Measurements from ENCODE around the gene TMEM178B.

The TMEM178B gene

GRCh38 chr7:141418066-141418465 lies 344.2 kb downstream of the TMEM178B start:
- no peak for TF ChIP-seq CTCF (IDR thresholded peaks at IDR 0.05; ENCODE audit: low read depth, low read length)

GRCh38 chr7:141421306-141421705 lies 347.4 kb downstream of the TMEM178B start:
- TF ChIP-seq CTCF (IDR thresholded peaks at IDR 0.05; ENCODE audit: low read depth, low read length) = no peak
- H3K4me3 ChIP-seq (ENCODE audit: low read depth, low read length) = no peak overlapping the region

More at GRCh38 chr7:141418066-141418465, 344.2 kb downstream of the TMEM178B start:
- no peak overlapping the region for H3K4me3 ChIP-seq (ENCODE audit: low read depth, low read length)

- H3K4me3 ChIP-seq (ENCODE audit: low read depth, low read length) = no peak overlapping the region
- no peak for TF ChIP-seq CTCF (IDR thresholded peaks at IDR 0.05; ENCODE audit: low read depth, low read length)
Measured at GRCh38 chr7:141427134-141427533, 353.3 kb downstream of the TMEM178B start.

GRCh38 chr7:141430455-141431139 lies 356.7 kb downstream of the TMEM178B start:
- no peak overlapping the region for H3K4me3 ChIP-seq (ENCODE audit: low read depth, low read length)
- TF ChIP-seq CTCF (IDR thresholded peaks at IDR 0.05; ENCODE audit: low read depth, low read length) = no peak

GRCh38 chr7:141431140-141431479 lies 357.2 kb downstream of the TMEM178B start:
- no peak overlapping the region for H3K4me3 ChIP-seq (ENCODE audit: low read depth, low read length)
- no peak for TF ChIP-seq CTCF (IDR thresholded peaks at IDR 0.05; ENCODE audit: low read depth, low read length)

- H3K4me3 ChIP-seq (ENCODE audit: low read depth, low read length) = no peak overlapping the region
- no peak for TF ChIP-seq CTCF (IDR thresholded peaks at IDR 0.05; ENCODE audit: low read depth, low read length)
Measured at GRCh38 chr7:141431711-141432110, 357.8 kb downstream of the TMEM178B start.

GRCh38 chr7:141433698-141434097 lies 359.8 kb downstream of the TMEM178B start:
- no peak overlapping the region for H3K4me3 ChIP-seq (ENCODE audit: low read depth, low read length)
- no peak for TF ChIP-seq CTCF (IDR thresholded peaks at IDR 0.05; ENCODE audit: low read depth, low read length)
